Cardiac muscle cell (in vitro differentiated cells and primary cell): Measurements from ENCODE around the gene FOXO4. TPM values are rescaled to one million over a fixed set of nuclear protein-coding genes. Genes with fewer than 3 reads are reported as not detected.

Experiments
- DNase-seq, 2 donors: peaks; one replicate each; pipeline versions ENCODE4 v3.0.0 to v3.0.0-alpha.2; 2010 to 2017; ENCODE audit warnings: low read depth in 1 of 2, low spot score in 1 of 2
- H3K27ac ChIP-seq: fragments of 200-600 bp; sonication (generic); 2 replicates; pipeline ENCODE4 v1.5.1; 2016
- H3K27me3 ChIP-seq: fragments of 200-600 bp; sonication (generic); 2 replicates; pipeline ENCODE4 v1.6.0; 2016; ENCODE audit warnings: control low read depth
- H3K36me3 ChIP-seq: fragments of 200-600 bp; sonication (generic); 2 replicates; pipeline ENCODE4 v1.5.1; 2016; ENCODE audit warnings: control low read depth
- H3K4me1 ChIP-seq: fragments of 200-600 bp; sonication (generic); 2 replicates; pipeline ENCODE4 v1.8.1; 2017; ENCODE audit warnings: low read depth, mild to moderate bottlenecking, mixed run types
- H3K4me3 ChIP-seq: fragments of 200-600 bp; sonication (generic); 2 replicates; pipeline ENCODE4 v1.5.1; 2016; ENCODE audit warnings: mild to moderate bottlenecking
- H3K9me3 ChIP-seq: fragments of 200-600 bp; sonication (generic); 2 replicates; pipeline ENCODE4 v1.5.1; 2017; ENCODE audit warnings: low read depth, mild to moderate bottlenecking, control low read depth
- polyA plus RNA-seq: library from polyadenylated mRNA; unstranded; fragments of >200 nt; fragmentation: Nextera tagmentation; extraction: Ambion mirVana; gene quantifications from 2 replicates; pipeline ENCODE4 v1.2.1, GENCODE V29; 2016
- total RNA-seq: library from RNA; depleted of rRNA; stranded (reverse); fragments of >200 nt; gene quantifications from 2 replicates; pipeline ENCODE4 v1.2.3, GENCODE V29; 2016
- TF ChIP-seq, protein P1 (sequence below): IDR thresholded peaks from 2 replicates; pipeline ENCODE4 v1.5.1; 2012; ENCODE audit warnings: low read depth, mild to moderate bottlenecking, low read length

Gene FOXO4
- total and polyA plus RNA-seq, 2 experiments from 2014 or later: 7.8 to 24.2 TPM

DNA sequence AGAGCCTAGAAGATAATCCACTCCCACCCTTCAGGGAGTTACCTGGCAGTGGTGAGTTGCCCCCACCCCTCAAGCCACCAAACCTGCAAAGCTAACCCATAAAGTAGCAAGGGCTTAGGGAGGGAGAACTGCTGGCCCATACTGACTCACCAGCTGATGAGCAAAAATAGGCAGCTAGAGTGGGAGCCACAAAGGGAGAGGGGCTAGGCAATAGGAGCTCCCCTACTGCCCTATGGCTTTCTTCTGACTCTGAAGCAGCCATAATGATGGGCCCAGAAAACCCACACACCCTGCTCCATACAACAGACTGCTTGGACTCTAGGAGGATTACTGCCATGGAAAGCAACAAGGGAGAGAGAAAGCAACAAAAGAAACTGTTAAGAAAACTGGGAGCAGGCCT is 35.5 kb upstream of the FOXO4 start:
- no peaks in the 10 kb centered on the region for H3K4me1 ChIP-seq
- no peak overlapping the region for H3K27ac ChIP-seq
- no peak overlapping the region for H3K4me3 ChIP-seq
- DNase-seq: no peak
- H3K36me3 ChIP-seq: peaks cover 2% of the 10 kb centered on the region
- H3K9me3 ChIP-seq: no peaks in the 10 kb centered on the region
- TF ChIP-seq, protein P1, sequence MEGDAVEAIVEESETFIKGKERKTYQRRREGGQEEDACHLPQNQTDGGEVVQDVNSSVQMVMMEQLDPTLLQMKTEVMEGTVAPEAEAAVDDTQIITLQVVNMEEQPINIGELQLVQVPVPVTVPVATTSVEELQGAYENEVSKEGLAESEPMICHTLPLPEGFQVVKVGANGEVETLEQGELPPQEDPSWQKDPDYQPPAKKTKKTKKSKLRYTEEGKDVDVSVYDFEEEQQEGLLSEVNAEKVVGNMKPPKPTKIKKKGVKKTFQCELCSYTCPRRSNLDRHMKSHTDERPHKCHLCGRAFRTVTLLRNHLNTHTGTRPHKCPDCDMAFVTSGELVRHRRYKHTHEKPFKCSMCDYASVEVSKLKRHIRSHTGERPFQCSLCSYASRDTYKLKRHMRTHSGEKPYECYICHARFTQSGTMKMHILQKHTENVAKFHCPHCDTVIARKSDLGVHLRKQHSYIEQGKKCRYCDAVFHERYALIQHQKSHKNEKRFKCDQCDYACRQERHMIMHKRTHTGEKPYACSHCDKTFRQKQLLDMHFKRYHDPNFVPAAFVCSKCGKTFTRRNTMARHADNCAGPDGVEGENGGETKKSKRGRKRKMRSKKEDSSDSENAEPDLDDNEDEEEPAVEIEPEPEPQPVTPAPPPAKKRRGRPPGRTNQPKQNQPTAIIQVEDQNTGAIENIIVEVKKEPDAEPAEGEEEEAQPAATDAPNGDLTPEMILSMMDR: no peak
- H3K27me3 ChIP-seq: no peaks in the 10 kb centered on the region

DNA sequence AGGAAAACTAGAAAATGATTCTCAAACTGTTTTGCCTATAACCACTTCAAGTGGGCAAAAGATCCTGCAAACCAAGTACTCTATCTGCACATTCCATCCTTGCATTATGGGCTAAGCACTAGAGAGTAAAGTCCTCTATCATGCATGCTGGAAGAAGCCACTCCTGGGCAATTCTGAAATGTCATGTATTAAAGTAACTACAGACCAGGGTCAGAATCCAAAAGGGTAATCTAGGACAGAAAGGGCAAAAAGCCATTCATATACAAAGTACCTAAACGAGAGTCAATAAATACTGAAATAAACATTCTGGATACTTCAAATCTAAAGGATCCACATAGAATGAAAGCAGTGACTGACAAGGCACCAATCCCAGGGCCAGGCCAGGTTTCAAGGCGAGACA is 28.6 kb upstream of the FOXO4 start:
- H3K4me1 ChIP-seq: no peaks in the 10 kb centered on the region
- peak overlapping the region; percentile 87 for H3K4me3 ChIP-seq
- TF ChIP-seq, protein P1: no peak
- no peak for DNase-seq
- no peaks in the 10 kb centered on the region for H3K27me3 ChIP-seq
- peak overlapping the region; percentile 50 for H3K27ac ChIP-seq
- no peaks in the 10 kb centered on the region for H3K9me3 ChIP-seq
- H3K36me3 ChIP-seq: no peaks in the 10 kb centered on the region

DNA sequence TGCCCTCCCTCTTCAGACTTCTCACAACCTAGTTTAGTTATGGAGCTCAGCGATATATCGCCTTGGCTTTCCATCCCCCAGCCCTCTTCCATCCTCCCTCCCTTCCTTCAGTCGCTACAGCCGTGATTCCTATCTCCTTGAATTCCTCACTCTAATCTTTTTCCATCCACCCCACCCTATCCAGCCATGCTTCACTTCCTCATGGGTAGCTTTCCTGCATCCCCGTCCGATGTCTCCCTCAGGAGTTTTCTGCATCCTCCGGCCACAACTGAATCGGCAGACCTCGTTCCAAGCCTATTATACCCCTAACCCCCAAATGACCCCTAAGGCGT is 28.0 kb upstream of the FOXO4 start:
- TF ChIP-seq, protein P1: no peak
- H3K9me3 ChIP-seq: no peaks in the 10 kb centered on the region
- H3K4me1 ChIP-seq: no peaks in the 10 kb centered on the region
- no peaks in the 10 kb centered on the region for H3K36me3 ChIP-seq
- no peak for DNase-seq
- peak overlapping the region; percentile 50 for H3K27ac ChIP-seq
- no peaks in the 10 kb centered on the region for H3K27me3 ChIP-seq
- peak overlapping the region; percentile 87 for H3K4me3 ChIP-seq

DNA sequence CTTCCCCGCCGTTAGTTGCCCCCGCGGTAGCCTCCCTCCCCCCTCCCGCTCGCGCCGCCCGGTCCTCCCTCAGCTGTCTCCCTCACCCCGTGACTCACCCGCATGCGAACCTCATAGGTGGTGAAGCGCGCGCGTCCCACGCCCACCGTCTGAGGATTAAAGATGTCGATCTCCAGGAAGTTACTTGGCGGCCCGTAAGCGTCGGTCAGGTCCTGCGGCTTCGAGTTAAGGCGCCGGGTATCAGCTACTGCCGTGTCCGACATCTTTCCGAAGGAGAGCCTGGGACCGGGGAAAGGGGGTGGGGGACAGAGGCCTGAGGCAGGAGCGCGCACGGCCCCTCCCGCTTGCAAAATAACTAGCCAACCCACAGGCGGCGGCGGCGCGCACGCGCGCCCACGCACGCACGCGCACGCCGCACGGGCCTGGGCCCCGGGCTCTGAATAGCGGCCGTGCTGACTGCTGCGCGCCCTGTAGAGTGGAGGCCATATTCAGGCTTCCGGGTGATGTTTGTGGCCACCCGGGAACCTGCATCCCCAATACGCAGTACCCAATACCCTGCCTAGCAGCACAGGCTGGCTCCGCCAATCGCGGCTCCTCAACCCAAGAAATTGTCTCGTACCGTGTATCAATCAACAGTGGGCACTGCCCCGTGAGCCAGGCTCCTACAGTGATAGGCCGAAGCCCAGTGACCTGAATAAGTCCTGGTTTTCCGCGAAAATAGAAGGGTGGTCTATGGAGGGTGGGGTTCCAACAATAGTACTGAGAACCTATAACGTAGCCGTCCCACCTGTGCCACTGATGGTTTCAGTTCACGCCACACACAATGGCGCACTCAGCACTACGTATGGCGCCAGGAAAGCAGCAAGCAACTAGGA is 27.4 kb upstream of the FOXO4 start, which contains the start of gene SNX12:
Gene SNX12, minus strand, starts transcription at position 291 of the 875 bp plus-strand sequence. Its CDS starts 28 bp downstream, at position 263.
- peak within 1 kb of the TSS; percentile 50 for H3K27ac ChIP-seq
- H3K36me3 ChIP-seq: no peaks in the 10 kb centered on the region
- no peaks in the 10 kb centered on the region for H3K27me3 ChIP-seq
- peak; percentile 90 to 96 for DNase-seq
- no peaks in the 10 kb centered on the region for H3K9me3 ChIP-seq
- H3K4me3 ChIP-seq: peak within 1 kb of the TSS; percentile 87
- H3K4me1 ChIP-seq: no peaks in the 10 kb centered on the region
- TF ChIP-seq, protein P1: no peak

DNA sequence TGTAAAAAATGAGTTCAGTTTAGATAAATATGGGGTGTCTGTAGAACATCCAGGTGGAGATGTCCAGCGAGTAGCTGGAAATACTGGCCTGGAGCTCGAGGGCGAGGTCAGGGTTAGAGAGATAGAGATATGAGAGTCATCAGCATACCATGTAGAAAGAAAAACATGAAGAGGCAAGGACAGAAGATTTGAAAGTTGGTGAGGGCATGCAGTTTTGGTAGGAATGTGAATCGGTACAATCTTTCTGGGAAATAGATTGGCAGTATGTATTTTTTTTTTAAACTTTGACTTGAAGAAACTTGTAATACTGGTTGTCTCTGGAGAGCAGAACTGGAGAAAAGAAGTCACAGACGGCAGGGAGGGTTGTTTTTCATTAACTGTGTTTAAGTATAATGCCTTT is 25.1 kb upstream of the FOXO4 start:
- Histone ChIP-seq H3K36me3 (no peaks in the 10 kb centered on the region), H3K27ac (no peak overlapping the region), H3K27me3 (no peaks in the 10 kb centered on the region), H3K4me3 (no peak overlapping the region), H3K4me1 (no peaks in the 10 kb centered on the region), H3K9me3 (no peaks in the 10 kb centered on the region)
- DNase-seq: no peak
- TF ChIP-seq, protein P1: no peak
